SK-N-SH treated with all-trans-retinoic acid at 6 μM for 48 hours (cell line): Measurements from ENCODE around the gene SIGLEC10.

Source experiments
- PPARA ChIP-seq: fragments of 250-450 bp; sonication (Bioruptor Pico); IDR thresholded peaks from 2 replicates; pipeline ENCODE4 v1.5.0; 2020; ENCODE audit warnings: mild to moderate bottlenecking, borderline replicate concordance
- RARB ChIP-seq: fragments of 250-450 bp; sonication (Bioruptor Pico); IDR thresholded peaks from 2 replicates; pipeline ENCODE4 v1.8.0; 2021; ENCODE audit warnings: mild to moderate bottlenecking, moderate library complexity
- SNAI2 ChIP-seq: fragments of 250-450 bp; sonication (Bioruptor Pico); IDR thresholded peaks from 2 replicates; pipeline ENCODE4 v1.5.0; 2020; ENCODE audit warnings: mild to moderate bottlenecking, moderate library complexity
- ZC3H10 ChIP-seq: fragments of 250-450 bp; sonication (Bioruptor Pico); IDR thresholded peaks from 2 replicates; pipeline ENCODE4 v1.5.1; 2021; ENCODE audit warnings: mild to moderate bottlenecking, moderate library complexity
- ZFP30 ChIP-seq: fragments of 450-650 bp; formaldehyde crosslinking; IDR thresholded peaks from 2 replicates; pipeline ENCODE4 v1.5.0; 2022; ENCODE audit warnings: mild to moderate bottlenecking, moderate library complexity
- ZNF565 ChIP-seq: fragments of 450-650 bp; formaldehyde crosslinking; conservative IDR thresholded peaks from 2 replicates; pipeline ENCODE4 v1.5.0; 2020; ENCODE audit warnings: low read depth, mild to moderate bottlenecking, moderate library complexity
- ZNF8 ChIP-seq: fragments of 450-650 bp; formaldehyde crosslinking; IDR thresholded peaks from 2 replicates; pipeline ENCODE4 v1.5.0; 2020; ENCODE audit warnings: mild to moderate bottlenecking, moderate library complexity

GRCh38 chr19:51391073-51391611, 26.3 kb downstream of the SIGLEC10 start:
- TF ChIP-seq ZNF565, result no peak
- no peak for TF ChIP-seq RARB (CRISPR knock-in tag)
- no peak for TF ChIP-seq PPARA (CRISPR knock-in tag)
- TF ChIP-seq ZC3H10 (CRISPR knock-in tag), result no peak
- TF ChIP-seq ZNF8 (CRISPR knock-in tag), result no peak
- TF ChIP-seq SNAI2 (CRISPR knock-in tag), result no peak
- TF ChIP-seq ZFP30, result no peak
